K562 (cell line): ENCODE results near the gene ATP5F1C. TPM values are rescaled to one million over a fixed set of nuclear protein-coding genes. Genes with fewer than 3 reads are reported as not detected.

Source experiments
- CEBPG ChIP-seq, 3 experiments: fragments of 200-800 bp in 1 of 3; sonication (Bioruptor generic) in 1 of 3; sonication (generic) in 1 of 3; formaldehyde crosslinking in 1 of 3; IDR thresholded peaks in 2 of 3; conservative IDR thresholded peaks in 1 of 3; 2 replicates each; pipeline versions ENCODE4 v1.6.1 to v1.8.0; 2016 to 2022; ENCODE audit warnings: missing compliant biosample characterization in 2 of 3, missing genetic modification characterization in 2 of 3, mild to moderate bottlenecking in 1 of 3, missing genetic modification reagents in 1 of 3
- CHD4 ChIP-seq: fragments of 200-600 bp; sonication (generic); IDR thresholded peaks from 3 replicates; pipeline ENCODE4 v1.6.1; 2012; ENCODE audit warnings: low read depth, mild to moderate bottlenecking, mixed read lengths, low read length, inconsistent platforms; ENCODE audit not compliant: insufficient read depth, insufficient replicate concordance, poor library complexity, severe bottlenecking
- CXXC5 ChIP-seq: fragments of 250-450 bp; sonication (Bioruptor Pico); IDR thresholded peaks from 2 replicates; pipeline ENCODE4 v1.8.0; 2022; ENCODE audit warnings: inconsistent platforms, mild to moderate bottlenecking, moderate library complexity
- MAFF ChIP-seq: IDR thresholded peaks from 2 replicates; pipeline ENCODE4 v1.6.1; 2012; ENCODE audit warnings: low read length, improper control_type of control experiment
- MAFG ChIP-seq: fragments of 450-650 bp; conservative IDR thresholded peaks from 2 replicates; pipeline ENCODE4 v1.6.1; 2016; ENCODE audit warnings: missing genetic modification characterization, missing compliant biosample characterization
- MYC ChIP-seq, 2 experiments: fragments of 250-450 bp in 1 of 2; sonication (Bioruptor Pico) in 1 of 2; IDR thresholded peaks; 2 replicates each; pipeline versions ENCODE4 v1.5.1 to v1.6.1; 2012 to 2021; ENCODE audit warnings: low read depth in 2 of 2, borderline replicate concordance in 1 of 2, improper control_type of control experiment in 1 of 2, low read length in 1 of 2, mild to moderate bottlenecking in 1 of 2, moderate library complexity in 1 of 2
- NR4A1 ChIP-seq, 2 experiments: fragments of 250-450 bp in 1 of 2; fragments of 450-650 bp in 1 of 2; sonication (Bioruptor Pico) in 1 of 2; IDR thresholded peaks; 2 replicates each; pipeline versions ENCODE4 v1.4.0 to v1.6.1; 2016 to 2020; ENCODE audit warnings: mild to moderate bottlenecking in 2 of 2, missing compliant biosample characterization in 1 of 2, missing genetic modification characterization in 1 of 2, moderate library complexity in 1 of 2
- RREB1 ChIP-seq: fragments of 250-450 bp; sonication (Bioruptor Pico); IDR thresholded peaks from 2 replicates; pipeline ENCODE4 v1.4.0; 2020
- SMARCA4 ChIP-seq: fragments of 450-650 bp; IDR thresholded peaks from 2 replicates; pipeline ENCODE4 v1.6.1; 2016
- TAF9B ChIP-seq: fragments of 450-650 bp; IDR thresholded peaks from 2 replicates; pipeline ENCODE4 v1.6.1; 2018; ENCODE audit warnings: mild to moderate bottlenecking; ENCODE audit not compliant: partially characterized antibody
- TRIM24 ChIP-seq, 2 experiments: fragments of 450-650 bp; IDR thresholded peaks; 2 replicates each; pipeline ENCODE4 v1.6.1; 2016
- ZBTB1 ChIP-seq: sonication (generic); formaldehyde crosslinking; IDR thresholded peaks from 2 replicates; pipeline ENCODE4 v1.8.1; 2023; ENCODE audit warnings: missing genetic modification reagents, low read depth, mild to moderate bottlenecking, borderline replicate concordance
- ZNF639 ChIP-seq, 2 experiments: fragments of 200-800 bp in 1 of 2; sonication (Bioruptor generic) in 1 of 2; sonication (generic) in 1 of 2; formaldehyde crosslinking in 1 of 2; IDR thresholded peaks in 1 of 2; conservative IDR thresholded peaks in 1 of 2; 2 replicates each; pipeline versions ENCODE4 v1.5.0 to v1.6.1; 2016 to 2020; ENCODE audit warnings: missing compliant biosample characterization in 1 of 2, missing genetic modification characterization in 1 of 2, missing genetic modification reagents in 1 of 2
- ZNF778 ChIP-seq: fragments of 450-650 bp; formaldehyde crosslinking; IDR thresholded peaks from 2 replicates; pipeline ENCODE4 v1.4.0; 2020; ENCODE audit warnings: mild to moderate bottlenecking, moderate library complexity
- polyA plus RNA-seq, 8 experiments: library from polyadenylated mRNA; depleted of rRNA in 4 of 8; stranded (reverse) in 5 of 8; unstranded in 3 of 8; fragments of >200 nt; fragmentation: Nextera tagmentation in 2 of 8; fragmentation: Illumina TruSeq in 1 of 8; extraction: Ambion mirVana in 2 of 8; extraction: Trizol in 1 of 8; gene quantifications; 2 replicates each; pipeline versions ENCODE4 v1.2.1 to v1.2.3, GENCODE V29; 2011 to 2014; ENCODE audit warnings: inconsistent platforms in 1 of 8, missing spikeins in 1 of 8
- total RNA-seq, 7 experiments: library from RNA; depleted of rRNA in 6 of 7; stranded (reverse); fragments of >200 nt in 6 of 7; fragmentation: Illumina TruSeq in 2 of 7; extraction: Trizol in 2 of 7; gene quantifications; 2 replicates each; pipeline versions ENCODE4 v1.2.1 to v1.2.3, GENCODE V29; 2011 to 2021; ENCODE audit warnings: low replicate concordance in 1 of 7
- TF ChIP-seq, protein P1 (sequence below): fragments of 450-650 bp; IDR thresholded peaks from 2 replicates; pipeline ENCODE4 v1.6.1; 2016; ENCODE audit warnings: low read depth, mild to moderate bottlenecking, moderate library complexity
- TF ChIP-seq, protein P2 (sequence below): sonication (generic); formaldehyde crosslinking; IDR thresholded peaks from 2 replicates; pipeline ENCODE4 v1.8.1; 2023; ENCODE audit warnings: mild to moderate bottlenecking, missing genetic modification reagents

ATP5F1C gene
- total and polyA plus RNA-seq, 9 of the 15 experiments (the other 6 are each of a cell fraction or from before 2014, with no cell fraction given), result 389 to 1,475 (median 559) TPM

DNA sequence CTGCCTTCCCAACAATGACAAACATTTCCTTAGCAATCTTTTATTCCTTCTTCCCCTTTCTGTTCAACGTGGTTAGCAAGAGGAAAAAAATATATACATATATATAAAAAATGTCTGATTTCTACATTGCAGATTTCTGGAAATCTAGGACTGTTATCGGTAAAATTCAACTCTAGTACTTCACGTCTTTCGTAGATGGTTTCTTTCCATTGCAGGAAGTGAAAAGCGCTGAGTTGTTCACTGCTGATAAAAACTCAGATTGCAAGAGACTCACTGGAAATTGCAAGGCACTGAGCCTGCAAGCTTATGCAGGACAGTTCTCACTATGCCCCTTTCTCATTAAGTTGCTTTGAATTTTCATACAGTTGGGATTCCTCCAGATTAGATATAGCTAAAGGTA lies 24.0 kb upstream of the ATP5F1C start (continued):
- TF ChIP-seq ZNF639 (CRISPR knock-in tag; conservative IDR thresholded peaks at IDR 0.05 in 1 of 2, IDR thresholded peaks at IDR 0.05 in 1 of 2), result no peak
- no peak for TF ChIP-seq ZBTB1 (CRISPR knock-in tag)
- no peak for TF ChIP-seq ZNF778
- TF ChIP-seq MYC (IDR thresholded peaks at IDR 0.05; ENCODE audit: low read depth, low read length), result no peak
- TF ChIP-seq MYC (CRISPR knock-in tag; IDR thresholded peaks at IDR 0.05; ENCODE audit: borderline replicate concordance, low read depth), result no peak
- peak; percentile 23; the same call in 1 of the 2 replicates for TF ChIP-seq MAFF
- peak; percentile 64 for TF ChIP-seq CXXC5 (CRISPR knock-in tag)
- no peak for TF ChIP-seq NR4A1 (CRISPR knock-in tag; IDR thresholded peaks at IDR 0.05)
- no peak for TF ChIP-seq NR4A1 (tag; IDR thresholded peaks at IDR 0.05)
- TF ChIP-seq TRIM24 (IDR thresholded peaks at IDR 0.05), result peak in 1 of 2 experiments; percentile 62; a peak in 2 of 4 replicates
- no peak for TF ChIP-seq CHD4
- no peak; the same call in 1 of the 2 replicates for TF ChIP-seq CEBPG (CRISPR knock-in tag; IDR thresholded peaks at IDR 0.05)
- TF ChIP-seq CEBPG (tag; conservative IDR thresholded peaks at IDR 0.05 in 1 of 2, IDR thresholded peaks at IDR 0.05 in 1 of 2), result peak in 1 of 2 experiments; percentile 73; a peak in 2 of 4 replicates
- no peak for TF ChIP-seq RREB1
- 0 out of 2 replicates have a peak, but pooled peaks have one; percentile 10 for TF ChIP-seq MAFG
- TF ChIP-seq SMARCA4, result peak; percentile 51; the same call in 1 of the 2 replicates
- TF ChIP-seq, protein P1, sequence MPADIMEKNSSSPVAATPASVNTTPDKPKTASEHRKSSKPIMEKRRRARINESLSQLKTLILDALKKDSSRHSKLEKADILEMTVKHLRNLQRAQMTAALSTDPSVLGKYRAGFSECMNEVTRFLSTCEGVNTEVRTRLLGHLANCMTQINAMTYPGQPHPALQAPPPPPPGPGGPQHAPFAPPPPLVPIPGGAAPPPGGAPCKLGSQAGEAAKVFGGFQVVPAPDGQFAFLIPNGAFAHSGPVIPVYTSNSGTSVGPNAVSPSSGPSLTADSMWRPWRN, result no peak
- TF ChIP-seq, protein P2, sequence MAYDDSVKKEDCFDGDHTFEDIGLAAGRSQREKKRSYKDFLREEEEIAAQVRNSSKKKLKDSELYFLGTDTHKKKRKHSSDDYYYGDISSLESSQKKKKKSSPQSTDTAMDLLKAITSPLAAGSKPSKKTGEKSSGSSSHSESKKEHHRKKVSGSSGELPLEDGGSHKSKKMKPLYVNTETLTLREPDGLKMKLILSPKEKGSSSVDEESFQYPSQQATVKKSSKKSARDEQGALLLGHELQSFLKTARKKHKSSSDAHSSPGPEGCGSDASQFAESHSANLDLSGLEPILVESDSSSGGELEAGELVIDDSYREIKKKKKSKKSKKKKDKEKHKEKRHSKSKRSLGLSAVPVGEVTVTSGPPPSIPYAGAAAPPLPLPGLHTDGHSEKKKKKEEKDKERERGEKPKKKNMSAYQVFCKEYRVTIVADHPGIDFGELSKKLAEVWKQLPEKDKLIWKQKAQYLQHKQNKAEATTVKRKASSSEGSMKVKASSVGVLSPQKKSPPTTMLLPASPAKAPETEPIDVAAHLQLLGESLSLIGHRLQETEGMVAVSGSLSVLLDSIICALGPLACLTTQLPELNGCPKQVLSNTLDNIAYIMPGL (CRISPR knock-in tag), result no peak
- TF ChIP-seq TAF9B, result no peak
